Activated T-cell treated with anti-CD3 and anti-CD28 coated beads for 24 hours (primary cell): Measurements from ENCODE around the gene LMOD3.

Source experiments
- DNase-seq: peaks from one replicate; pipeline ENCODE4 v3.0.0-alpha.2; 2020; ENCODE audit warnings: low read depth

LMOD3 gene

DNA sequence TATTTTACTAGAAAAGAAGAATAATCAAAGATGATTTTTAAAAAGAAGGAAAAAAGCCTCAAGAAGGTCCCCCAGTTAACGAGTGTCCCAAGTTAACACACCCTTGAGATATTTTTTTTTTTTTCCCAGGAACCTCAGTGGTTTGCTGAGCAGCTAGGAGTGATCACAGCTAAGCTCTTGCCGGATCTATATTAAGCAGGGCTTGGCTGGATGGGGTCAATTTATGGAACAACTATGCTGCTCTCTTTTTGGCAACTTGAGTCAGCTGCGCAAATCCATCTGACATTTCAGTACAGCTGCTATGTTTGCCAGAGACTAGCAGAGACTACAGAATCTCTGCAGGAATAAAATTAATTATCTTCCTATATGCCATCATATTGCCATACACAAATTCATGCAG is at the start of gene LMOD3:
TSS of gene LMOD3 (minus strand) at position 193 of the 400 bp plus-strand sequence. CDS start 209 bp downstream, outside the sequence.
- DNase-seq: no peak

DNA sequence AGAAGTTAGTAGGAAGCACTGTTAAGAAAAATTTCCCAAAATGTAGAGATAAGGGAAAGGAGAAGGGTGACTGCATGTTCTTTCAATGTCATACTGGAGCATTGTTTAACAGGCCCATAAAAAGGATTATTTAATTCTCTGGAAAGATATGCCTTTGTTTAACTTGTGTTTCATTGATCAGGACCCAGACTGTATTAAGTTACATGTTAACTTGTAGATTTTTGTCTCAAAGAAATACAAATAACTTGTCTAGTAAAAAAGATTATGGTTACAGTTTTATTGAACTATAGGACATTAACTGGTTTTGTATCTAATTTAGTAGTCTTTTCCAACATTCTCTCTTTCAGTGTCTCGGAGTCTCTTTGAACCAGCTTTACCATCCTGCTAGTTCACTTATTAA is 49.7 kb upstream of the LMOD3 start:
- DNase-seq: no peak

GRCh38 chr3:69166446-69166845 is 44.1 kb upstream of the LMOD3 start:
- no peak for DNase-seq

- no peak for DNase-seq
Measured at GRCh38 chr3:69165744-69166143, 43.3 kb upstream of the LMOD3 start.

GRCh38 chr3:69164296-69164695 is 41.9 kb upstream of the LMOD3 start:
- no peak for DNase-seq

DNA sequence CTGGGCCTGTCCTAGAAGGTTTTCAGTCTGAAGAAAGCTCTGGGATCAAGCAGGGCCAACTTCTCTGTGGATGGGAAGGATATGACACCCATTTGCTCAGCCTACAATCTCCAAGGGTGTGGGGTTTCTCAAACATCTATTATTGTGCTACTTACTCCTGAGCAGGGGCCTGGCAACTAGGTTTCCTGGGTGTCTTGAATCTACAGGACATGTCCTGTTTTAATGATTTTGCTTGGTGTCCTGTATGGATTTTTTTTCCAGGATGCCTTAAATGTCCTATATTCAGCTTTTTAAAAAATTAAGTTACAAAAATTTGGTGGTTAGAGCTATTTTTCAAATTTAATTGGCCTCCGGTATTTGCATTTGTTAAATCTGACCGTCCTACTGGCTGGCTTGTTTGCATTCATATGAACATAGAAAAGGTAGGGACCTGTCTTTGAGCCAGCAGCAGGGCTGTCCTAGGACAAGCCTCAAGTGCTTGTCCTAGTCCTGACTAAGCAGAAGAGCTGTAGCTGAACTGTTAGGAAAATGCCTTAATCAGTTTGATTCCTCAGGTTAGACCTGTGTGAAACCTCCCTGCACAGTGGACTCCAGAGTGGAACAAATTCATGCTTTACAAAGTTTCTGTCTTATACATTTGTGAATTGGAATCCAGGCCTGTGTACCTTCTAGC is 40.0 kb upstream of the LMOD3 start:
- no peak for DNase-seq

DNA sequence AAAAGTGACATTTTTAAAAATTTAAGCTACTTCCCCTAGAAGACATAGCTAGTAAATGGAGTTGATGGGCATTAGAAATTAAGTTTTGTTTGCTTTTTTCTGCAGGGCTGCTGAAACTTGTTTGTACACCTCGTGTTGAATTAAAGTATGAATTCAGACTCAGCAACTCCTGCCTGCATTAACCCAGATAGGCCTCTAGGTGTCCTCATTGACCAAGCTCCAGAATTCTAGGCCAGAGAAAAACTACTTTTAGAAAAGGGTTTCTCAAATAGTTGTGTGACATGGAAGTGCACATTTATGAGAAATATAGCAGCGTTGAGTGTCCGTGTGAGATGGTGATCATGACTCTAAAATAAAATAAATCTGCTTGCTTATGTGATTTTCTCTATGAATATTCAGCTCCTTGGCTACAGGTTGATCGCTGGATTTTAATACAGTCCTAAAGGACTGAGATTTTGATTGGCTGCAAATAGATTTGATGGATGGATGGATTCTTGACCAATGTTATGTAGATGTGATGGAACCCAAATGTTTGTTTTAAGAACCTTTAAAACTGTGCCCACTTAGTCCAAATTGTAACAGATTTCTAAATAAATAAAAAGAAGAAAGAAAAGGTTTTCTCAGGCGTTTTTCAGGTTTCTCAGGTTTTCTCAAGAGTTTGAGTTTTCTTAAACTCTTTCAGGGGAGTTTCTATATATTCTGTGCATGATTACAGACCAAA is 39.4 kb upstream of the LMOD3 start:
- peak; percentile 27 for DNase-seq

DNA sequence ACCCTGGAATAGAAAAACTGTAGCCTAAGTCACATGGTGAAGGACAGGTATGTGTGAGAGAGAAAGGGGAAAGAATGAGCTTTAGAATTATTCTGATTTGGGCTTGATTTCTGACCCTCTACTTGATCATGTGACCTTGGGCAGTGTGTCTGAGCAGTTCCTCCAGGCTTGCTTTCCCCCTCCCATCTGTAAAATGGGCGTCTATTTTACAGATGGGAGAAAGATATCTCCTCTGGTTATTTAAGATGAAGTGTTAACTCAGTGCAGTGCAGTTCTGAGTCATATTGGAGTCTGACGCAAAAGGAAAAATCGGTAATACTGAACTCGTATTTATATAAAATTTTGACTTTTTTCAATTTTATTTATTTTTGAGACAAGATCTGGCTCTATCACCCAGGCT is 38.1 kb upstream of the LMOD3 start:
- DNase-seq: no peak

- DNase-seq: no peak
Measured at GRCh38 chr3:69160107-69160506, 37.7 kb upstream of the LMOD3 start.

- DNase-seq: no peak
Measured at GRCh38 chr3:69149586-69149985, 27.2 kb upstream of the LMOD3 start.

GRCh38 chr3:69145688-69146087 is 23.3 kb upstream of the LMOD3 start:
- no peak for DNase-seq

GRCh38 chr3:69144631-69145245 is 22.3 kb upstream of the LMOD3 start:
- DNase-seq: no peak

- no peak for DNase-seq
Measured at GRCh38 chr3:69143612-69144011, 21.2 kb upstream of the LMOD3 start.

DNA sequence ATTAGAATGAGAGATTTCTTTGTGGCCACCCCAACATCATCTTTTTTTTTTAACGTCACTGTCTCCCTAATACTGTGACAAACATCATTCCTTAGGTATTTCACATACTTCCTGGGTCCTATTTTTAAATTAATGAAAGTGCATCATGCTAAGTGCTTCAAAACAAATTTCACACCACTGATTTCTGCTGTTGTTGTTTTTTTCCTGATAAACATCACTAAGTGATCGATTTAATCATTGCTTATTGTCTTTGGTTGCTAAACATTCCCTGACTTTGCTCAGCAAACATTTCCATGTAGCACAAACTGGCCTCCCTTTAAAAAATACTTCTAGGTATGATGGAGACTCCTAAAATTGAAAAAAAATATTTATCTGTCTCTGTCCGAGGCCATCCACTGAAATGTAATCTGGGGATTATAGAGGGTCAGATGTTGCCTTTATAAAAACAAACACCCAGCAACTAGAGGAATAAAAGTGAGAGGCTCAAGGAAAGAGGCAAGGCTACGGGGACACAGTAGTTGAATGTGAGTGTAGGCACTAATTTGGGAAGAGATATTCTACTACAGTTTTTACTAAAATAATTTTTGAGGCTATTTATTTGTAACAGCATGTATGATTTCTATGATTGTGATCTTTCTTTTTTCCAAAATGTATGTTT is 20.5 kb upstream of the LMOD3 start:
- no peak for DNase-seq

GRCh38 chr3:69142090-69142489 is 19.7 kb upstream of the LMOD3 start:
- DNase-seq: no peak

GRCh38 chr3:69141313-69141712 is 18.9 kb upstream of the LMOD3 start:
- DNase-seq: no peak

DNA sequence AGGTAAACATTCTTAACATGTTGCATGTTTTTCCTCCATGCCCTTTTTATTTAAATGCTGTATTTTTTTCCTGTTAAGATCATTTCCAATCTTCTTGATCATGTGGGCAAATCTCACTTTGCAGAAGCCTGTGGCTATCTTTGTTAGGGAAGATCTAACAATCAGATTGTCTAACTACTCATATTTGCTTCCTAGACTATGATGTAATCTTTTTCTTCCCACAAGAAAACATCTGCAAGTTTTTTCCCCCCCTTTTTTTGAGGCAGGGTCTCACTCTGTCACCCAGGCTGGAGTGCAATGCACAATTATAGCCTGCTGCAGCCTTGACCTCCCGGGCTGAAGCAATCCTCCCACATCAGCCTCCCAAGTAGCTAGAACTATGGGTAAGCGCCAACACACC is 15.0 kb upstream of the LMOD3 start:
- no peak for DNase-seq

DNA sequence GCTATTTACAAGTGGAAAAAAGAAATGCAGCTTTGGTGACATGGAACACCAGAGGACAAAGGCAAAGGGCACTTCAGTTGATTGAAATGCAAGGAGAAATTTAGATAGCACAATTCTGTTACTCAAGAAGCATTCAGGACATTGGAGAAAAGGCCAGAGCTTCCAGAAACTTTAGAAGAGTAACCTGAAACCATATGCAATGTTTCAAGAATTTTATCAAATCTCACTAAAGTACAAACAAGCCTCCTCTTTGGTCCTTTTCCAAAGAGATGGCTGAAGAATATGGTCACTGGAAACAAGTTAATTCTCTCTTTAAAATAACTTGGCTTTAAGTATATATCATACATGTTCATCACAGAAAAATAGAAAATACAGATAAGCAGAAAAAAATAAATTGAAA is 14.6 kb upstream of the LMOD3 start:
- DNase-seq: no peak

DNA sequence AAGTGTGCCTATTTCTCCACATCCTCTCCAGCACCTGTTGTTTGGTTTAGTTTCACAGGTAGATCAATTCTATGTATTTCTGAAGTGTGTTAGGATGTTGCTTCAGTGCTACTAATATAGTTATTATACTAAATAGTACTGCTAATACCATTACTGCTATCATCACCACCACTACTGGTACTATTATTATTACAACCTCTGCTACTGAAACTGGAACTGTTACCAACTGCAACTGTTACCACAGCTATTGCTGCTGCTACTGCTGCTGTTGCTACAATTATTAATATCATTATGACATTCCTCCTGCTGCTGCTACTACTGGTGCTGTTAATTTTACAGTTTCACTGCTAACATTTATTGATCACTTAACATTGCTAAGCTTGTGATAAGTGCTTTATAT is 8.3 kb upstream of the LMOD3 start:
- no peak for DNase-seq

DNA sequence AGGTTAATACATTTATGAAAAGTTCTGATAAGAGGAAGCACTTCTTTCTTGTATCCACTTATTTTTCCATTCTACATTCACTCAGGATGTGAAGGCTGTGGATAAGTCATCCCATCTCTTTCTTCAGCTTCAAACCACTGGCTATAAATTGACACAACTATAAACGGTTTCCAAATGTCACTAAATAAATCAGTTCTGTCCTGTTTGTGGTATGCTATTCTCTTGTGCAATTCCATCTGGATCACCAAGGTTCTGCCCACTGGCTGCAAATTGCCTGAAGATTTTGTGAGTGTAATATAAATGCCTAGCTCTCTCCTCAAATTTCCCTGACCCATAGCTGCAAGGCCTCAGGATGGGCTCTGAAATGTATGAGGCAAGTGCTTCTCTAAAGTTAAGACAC is 7.1 kb upstream of the LMOD3 start:
- DNase-seq: no peak

- no peak for DNase-seq
Measured at GRCh38 chr3:69128509-69128908, 6.1 kb upstream of the LMOD3 start.

GRCh38 chr3:69126999-69127398 is 4.6 kb upstream of the LMOD3 start:
- no peak for DNase-seq

DNA sequence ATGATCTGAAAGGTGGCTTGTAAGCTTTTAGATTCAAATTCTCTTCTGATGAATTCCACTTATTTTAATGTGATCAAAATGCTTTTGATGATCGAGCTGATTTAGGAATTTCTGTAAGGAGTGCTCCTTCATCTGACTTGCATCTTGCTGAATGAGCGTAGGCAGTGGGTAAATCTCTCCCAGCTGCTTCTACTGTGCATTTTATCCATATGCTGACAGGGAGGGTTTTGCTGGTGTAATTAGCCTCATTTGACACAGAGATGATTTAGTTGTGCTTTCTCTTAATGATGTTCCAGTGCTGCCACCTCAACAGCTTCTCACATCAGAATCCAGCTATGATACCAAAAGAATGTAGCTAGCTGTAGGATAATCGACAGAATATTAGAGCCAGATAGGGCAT is 3.8 kb upstream of the LMOD3 start:
- no peak for DNase-seq
